Inflammatory macrophage (primary cell): ENCODE data around the gene PPARD.
A peak's percentile ranks its signal among the peaks of the same experiment; 100 is the strongest.
"Not testable (repeated sequence)": the region's sequence is repeated elsewhere in the genome, so short reads cannot be mapped to it uniquely, and the experiment has no call there.

Source experiments
- DNase-seq, 2 donors: peaks; one replicate each; pipeline ENCODE4 v3.0.0-alpha.2; 2020 to 2022

The PPARD gene

DNA sequence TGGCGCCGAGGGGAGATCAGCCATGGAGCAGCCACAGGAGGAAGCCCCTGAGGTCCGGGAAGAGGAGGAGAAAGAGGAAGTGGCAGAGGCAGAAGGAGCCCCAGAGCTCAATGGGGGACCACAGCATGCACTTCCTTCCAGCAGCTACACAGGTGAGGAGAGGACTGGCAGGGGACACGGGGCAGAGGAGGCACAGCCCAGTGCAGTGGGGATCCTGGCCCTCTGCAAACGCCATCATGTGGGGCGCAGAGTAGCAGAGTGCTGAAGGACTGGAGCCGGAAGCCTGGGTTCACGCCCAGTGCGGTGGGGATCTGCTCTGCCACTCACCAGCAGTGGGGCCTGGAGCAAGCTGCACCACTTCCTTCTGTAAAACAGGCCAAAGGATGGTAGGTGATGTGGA lies 68.7 kb downstream of the PPARD start:
- no peak for DNase-seq

DNA sequence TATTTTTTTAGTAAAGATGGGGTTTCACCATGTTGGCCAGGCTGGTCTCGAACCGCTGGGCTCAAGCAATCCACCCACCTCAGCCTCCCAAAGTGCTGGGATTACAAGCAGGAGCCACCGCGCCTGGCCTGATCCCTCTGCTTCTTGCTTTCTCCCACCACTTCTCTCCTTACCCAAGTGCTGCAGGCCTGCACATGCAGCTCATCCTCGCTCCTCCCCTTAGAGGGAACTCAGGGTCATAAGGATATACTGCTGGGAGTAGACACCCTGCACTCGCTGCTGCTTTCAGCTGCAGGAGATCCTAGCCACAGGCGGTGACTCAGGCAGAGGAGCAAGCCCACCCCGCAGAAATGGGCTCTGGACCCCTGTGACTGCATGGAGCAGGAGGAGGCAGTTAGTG lies 69.7 kb downstream of the PPARD start:
- no peak for DNase-seq

DNA sequence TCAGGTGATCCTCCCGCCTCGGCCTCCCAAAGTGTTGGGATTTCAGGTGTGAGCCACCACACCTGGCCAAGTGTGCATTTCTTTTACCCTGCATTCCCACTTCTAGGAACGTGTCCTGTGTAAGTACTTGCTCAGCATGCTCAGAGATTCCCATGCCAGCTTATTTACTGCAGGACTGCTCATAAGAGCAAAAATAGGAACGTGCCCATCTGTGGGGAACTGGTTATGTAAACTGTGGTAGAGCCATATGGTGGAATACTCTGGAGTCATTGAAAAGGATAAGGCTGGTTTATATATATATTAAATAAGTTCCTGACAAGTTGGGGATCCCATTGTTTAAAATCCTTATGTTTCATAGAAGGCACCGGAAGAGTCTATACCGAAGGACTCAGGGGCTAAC lies 71.6 kb downstream of the PPARD start:
- DNase-seq = no peak

DNA sequence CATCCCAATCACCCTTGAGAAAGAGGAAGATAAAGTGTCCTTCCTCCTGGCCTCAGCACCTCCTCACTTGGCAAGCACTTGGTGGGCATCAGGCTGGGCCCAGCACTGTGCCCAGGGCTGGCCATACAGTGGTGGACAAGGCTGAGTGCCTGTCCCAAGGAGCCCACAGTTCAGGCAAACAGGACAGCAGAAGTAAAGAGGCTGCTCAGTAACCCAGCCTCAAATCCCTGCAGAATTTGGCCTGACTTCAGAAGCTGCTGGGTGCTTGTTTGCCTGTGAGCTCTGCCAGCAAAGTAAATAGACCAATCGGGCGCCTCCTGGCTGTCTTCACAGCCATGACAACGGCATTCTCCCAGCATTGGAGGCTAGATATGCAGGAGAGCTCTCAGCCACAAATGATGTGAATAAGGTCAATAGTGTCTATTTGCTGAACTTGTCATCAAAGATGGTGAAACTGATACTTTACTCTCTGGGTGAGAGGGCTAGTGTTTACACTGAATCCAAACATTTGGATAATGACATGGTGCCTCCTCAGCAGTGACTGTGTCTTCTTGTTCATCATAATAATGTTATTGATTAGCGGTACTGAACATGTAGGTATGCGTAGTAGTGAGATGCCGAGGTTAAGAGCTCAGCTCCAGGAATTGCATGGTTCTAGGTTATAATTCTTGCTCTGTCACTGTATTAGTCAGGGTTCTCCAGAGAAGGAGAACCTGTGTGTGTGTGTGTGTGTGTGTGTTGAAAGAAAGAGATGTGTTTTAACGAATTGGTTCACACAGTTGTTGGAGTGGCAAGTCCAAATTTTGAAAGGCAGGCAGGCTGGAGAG lies 72.9 kb downstream of the PPARD start:
- peak; percentile 27 to 32 for DNase-seq

DNA sequence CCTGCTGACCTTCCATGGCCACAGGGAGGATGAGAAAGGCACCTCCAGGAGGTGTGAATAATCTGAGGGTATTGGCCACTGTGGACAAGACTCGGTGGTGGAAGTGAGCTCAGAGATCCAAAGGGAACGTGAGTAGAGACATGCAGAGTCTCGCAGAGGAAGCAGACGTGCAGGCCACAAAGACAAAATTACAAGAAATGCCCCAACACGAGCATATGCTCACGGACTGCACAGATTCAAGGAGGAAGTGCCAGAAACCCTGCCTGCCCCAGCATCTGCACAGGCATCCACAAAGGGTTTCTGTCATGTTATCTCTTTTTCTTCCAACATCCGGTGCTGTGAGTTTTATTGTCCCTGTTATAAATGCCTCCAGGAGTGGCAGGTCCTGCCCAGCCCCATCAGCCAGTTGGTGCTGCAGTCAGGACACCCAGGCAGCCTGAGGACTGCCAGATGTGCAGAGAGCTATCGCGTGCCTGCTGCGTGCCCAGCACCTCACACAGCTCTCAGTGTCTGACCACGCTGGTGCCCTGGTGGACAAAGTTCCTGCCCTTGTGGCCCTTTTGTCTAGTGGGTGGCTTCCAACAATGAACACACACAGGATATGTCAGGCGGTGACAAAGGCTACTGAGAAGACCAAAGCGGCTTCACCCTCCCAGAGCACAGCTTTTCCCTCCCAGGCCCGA lies 75.8 kb downstream of the PPARD start:
- peak; percentile 63 for DNase-seq

DNA sequence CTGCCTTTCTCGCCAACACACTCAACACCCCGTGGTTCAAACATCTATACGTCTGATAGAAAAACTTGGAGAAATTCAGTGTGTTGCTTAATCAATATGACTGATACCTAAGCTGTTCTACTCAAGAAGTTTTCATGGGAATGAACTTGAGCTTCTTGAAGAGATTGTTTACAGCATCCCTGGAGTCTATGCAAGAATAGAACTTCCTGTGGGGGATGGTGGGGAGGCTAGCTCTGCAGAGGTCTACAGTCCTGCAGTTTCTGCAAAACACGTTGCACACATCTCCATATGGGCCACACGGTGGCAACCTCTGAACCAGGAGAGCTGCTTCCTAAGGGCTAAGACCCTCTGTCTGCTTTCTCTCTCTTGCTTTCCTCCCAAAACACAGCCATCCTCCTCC lies 77.1 kb downstream of the PPARD start:
- peak in 1 of 2 donors; percentile 16 for DNase-seq

DNA sequence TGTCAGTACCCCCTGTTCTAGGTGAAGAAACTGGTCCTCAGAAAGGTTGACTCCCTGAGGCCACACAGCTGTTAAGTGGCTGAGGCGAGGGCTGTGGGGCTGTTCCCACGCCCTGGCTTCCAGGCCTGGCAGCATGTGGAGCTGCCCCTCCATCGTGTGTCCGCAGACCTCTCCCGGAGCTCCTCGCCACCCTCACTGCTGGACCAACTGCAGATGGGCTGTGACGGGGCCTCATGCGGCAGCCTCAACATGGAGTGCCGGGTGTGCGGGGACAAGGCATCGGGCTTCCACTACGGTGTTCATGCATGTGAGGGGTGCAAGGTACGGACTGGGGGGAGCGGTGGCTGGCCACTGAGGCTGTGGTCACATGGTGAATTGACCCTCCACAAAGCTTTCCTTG lies 77.6 kb downstream of the PPARD start:
- no peak for DNase-seq

- no peak for DNase-seq
Measured at GRCh38 chr6:35425284-35425683, 82.9 kb downstream of the PPARD start.

DNA sequence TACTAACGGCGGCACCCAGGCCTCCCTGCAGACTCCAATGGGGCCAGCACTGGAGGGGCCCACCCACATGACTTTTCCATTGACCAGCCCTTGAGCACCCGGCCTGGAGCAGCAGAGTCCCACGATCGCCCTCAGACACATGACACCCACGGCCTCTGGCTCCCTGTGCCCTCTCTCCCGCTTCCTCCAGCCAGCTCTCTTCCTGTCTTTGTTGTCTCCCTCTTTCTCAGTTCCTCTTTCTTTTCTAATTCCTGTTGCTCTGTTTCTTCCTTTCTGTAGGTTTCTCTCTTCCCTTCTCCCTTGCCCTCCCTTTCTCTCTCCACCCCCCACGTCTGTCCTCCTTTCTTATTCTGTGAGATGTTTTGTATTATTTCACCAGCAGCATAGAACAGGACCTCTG lies 83.7 kb downstream of the PPARD start:
- peak; percentile 69 to 77 for DNase-seq

DNA sequence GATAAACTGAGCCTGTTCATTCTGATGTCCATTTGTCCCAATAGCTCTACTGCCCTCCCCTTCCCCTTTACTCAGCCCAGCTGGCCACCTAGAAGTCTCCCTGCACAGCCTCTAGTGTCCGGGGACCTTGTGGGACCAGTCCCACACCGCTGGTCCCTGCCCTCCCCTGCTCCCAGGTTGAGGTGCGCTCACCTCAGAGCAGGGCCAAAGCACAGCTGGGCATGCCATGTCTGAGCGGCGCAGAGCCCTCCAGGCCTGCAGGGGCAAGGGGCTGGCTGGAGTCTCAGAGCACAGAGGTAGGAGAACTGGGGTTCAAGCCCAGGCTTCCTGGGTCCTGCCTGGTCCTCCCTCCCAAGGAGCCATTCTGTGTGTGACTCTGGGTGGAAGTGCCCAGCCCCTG lies 85.1 kb downstream of the PPARD start:
- no peak for DNase-seq

DNA sequence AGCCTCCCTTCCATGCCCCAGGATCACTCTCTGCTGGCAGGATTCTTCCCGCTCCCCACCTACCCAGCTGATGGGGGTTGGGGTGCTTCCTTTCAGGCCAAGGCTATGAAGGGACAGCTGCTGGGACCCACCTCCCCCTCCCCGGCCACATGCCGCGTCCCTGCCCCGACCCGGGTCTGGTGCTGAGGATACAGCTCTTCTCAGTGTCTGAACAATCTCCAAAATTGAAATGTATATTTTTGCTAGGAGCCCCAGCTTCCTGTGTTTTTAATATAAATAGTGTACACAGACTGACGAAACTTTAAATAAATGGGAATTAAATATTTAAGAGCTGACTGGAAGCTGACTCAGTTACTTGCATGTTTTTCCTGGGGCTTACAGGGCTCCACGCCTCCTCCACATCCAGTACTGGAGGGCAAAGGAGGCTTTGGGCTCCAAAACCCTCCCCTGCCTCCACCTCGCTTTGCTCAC lies 85.5 kb downstream of the PPARD start:
- no peak for DNase-seq

- DNase-seq = no peak
Measured at GRCh38 chr6:35428421-35429149, 86.2 kb downstream of the PPARD start.

- DNase-seq = no peak
Measured at GRCh38 chr6:35429463-35429862, 87.1 kb downstream of the PPARD start.

- no peak for DNase-seq
Measured at GRCh38 chr6:35432291-35432690, 89.9 kb downstream of the PPARD start.

DNA sequence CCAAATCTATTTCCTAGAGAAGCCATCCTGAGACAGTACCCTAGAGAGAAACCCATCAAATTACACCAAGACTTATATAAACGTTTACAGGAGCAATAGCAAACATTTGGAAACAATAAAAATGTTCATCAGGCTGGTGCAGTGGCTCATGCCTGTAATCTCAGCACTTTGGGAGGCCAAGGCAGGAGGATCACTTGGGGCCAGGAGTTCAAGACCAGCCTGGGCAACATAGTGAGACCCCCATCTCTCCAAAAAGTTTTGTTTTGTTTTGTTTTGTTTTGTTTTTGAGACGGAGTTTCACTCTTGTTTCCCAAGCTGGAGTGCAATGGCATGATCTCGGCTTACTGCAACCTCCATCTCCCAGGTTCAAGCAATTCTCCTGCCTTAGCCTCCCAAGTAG lies 90.3 kb downstream of the PPARD start:
- DNase-seq = not testable (repeated sequence)

- DNase-seq = no peak
Measured at GRCh38 chr6:35435074-35435837, 92.9 kb downstream of the PPARD start.

DNA sequence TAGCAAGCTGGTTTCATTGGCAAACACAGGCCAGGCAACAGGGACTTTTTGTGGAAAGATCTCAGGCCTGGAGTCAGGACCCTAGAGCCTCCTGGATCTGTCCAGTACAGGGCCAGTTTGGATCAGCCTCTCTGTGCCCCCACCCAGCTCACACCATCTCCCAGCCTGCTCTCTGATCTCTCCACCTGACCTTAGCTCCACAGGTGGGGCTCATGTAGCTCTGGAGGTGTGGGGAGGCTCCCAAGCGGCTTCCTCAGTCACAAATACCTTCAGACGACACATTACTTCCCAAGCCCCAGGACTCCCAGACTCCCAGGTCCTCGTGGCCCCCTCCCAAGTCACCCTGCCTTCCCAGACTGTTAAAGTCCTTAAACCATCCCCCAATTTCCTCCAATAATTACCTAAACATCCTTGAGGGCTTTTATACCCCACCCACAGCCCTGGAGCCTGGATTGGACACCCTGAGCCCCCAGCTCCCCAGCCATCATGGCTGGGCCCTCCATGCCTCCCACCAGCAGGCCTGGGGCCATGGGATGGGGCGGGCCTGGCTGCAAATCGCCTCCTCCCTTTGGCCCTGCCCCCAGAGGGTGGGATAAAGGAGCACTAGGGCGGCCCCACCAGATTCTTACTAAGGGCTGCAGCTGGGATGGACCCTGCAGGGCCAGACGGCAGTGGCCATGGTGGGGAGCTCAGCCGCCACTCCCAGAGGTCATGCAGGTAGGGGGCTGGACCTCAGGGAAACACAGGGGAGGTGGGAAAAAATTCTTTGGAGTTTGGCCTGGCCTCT lies 93.9 kb downstream of the PPARD start:
- DNase-seq = no peak

DNA sequence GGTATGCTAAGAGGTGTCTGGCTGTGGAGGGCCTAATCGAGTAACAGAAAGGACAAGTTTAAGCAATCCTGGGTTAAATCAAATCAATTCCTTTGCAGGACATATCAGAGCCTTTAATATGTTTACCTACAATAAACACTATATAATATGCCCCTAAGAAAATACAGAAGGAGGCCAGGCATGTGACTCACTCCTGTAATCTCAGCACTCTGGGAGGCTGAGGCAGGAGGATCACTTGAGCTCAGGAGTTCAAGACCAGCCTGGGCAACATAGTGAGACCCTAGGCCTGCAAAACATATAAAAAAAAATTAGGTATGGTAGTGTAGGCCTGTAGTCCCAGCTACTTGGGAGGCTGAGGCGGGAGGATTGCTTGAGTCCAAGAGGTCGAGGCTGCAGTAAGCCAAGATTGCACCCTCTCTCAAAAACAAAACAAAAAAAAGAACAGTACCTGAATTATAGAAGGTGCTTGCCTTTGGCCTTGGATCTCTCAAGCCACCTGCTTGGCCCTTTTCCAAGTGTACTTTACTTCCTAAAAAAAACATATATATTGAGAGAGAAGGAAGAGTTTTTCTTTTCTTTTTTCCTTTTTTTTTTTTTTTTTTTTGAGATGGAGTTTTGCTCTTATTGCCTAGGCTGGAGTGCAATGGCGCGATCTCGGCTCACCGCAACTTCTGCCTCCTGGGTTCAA lies 96.2 kb downstream of the PPARD start:
- DNase-seq = not testable (repeated sequence)

GRCh38 chr6:35439308-35439707 lies 97.0 kb downstream of the PPARD start:
- no peak for DNase-seq

GRCh38 chr6:35441205-35441604 lies 98.8 kb downstream of the PPARD start:
- no peak for DNase-seq

- DNase-seq = no peak
Measured at GRCh38 chr6:35441642-35442041, 99.3 kb downstream of the PPARD start.
